Chondrocyte (in vitro differentiated cells): ENCODE measurements around the gene MDC1. TPM values are rescaled to one million over a fixed set of nuclear protein-coding genes. Genes with fewer than 3 reads are reported as not detected.

Experiments
- DNase-seq: peaks from one replicate; pipeline ENCODE4 v3.0.0; 2021; ENCODE audit warnings: mixed read lengths, low spot score
- H3K27ac Mint-ChIP-seq: one replicate; pipeline ENCODE4 v1.8.0; 2021; ENCODE audit warnings: mild to moderate bottlenecking, moderate library complexity, mixed read lengths; ENCODE audit not compliant: unreplicated experiment
- H3K27me3 Mint-ChIP-seq: 2 replicates; pipeline ENCODE4 v1.8.0; 2021; ENCODE audit warnings: low read depth, mixed read lengths
- H3K36me3 Mint-ChIP-seq: 2 replicates; pipeline ENCODE4 v1.8.0; 2021; ENCODE audit warnings: low read depth, mixed read lengths
- H3K4me1 Mint-ChIP-seq: 2 replicates; pipeline ENCODE4 v1.8.0; 2021; ENCODE audit warnings: low read depth, mild to moderate bottlenecking, mixed read lengths
- H3K4me3 Mint-ChIP-seq: one replicate; pipeline ENCODE4 v1.8.0; 2021; ENCODE audit warnings: mild to moderate bottlenecking, moderate library complexity, mixed read lengths; ENCODE audit not compliant: unreplicated experiment
- H3K9me3 Mint-ChIP-seq: 2 replicates; pipeline ENCODE4 v1.8.0; 2021; ENCODE audit warnings: low read depth, mixed read lengths
- total RNA-seq: library from RNA; stranded (reverse); gene quantifications from 3 replicates; pipeline ENCODE4 v1.2.1, GENCODE V29; 2021
- TF ChIP-seq, protein P1 (sequence below): fragments of 200-600 bp; sonication (generic); IDR thresholded peaks from 2 replicates; pipeline ENCODE4 v1.5.0; 2021; ENCODE audit warnings: antibody characterized with exemption, mild to moderate bottlenecking, moderate library complexity

The MDC1 gene
- total RNA-seq, 1 donor from 2014 or later = 33.5 TPM

DNA sequence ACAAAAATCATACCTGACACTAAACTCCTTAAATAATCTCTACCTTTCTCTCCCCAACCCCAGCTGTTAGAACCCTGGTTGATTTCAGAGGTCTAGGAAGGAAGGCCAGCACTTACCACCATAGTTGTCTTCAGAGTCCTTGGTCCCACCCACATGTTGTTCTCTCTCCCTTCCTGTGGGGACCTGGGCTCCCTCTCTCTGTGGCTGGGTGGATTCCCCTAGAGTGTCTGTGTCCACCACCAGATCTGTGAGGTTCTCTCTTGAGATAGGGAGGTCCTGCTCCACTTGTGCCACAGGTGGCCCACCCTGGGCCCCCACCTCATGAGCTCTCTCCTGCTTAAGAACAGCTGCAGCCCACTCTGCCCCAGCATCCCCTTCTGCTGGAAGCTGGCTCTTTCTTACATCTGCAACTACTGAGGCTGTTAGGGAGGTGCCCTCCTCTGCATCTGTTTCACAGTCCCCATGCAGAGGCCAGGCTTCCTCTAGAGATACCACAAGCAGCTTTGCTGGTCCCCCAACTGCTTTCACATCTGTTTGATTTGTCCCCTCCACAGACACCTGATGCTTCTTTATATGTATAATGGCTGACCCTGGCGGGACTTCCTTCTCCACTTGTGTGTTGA, 5.2 kb downstream of the MDC1 start:
- Mint-ChIP-seq H3K27me3 (no peaks in the 10 kb centered on the region), H3K9me3 (no peaks in the 10 kb centered on the region), H3K36me3 (peaks cover 39% of the 10 kb centered on the region), H3K4me3 (no peak overlapping the region), H3K27ac (no peak overlapping the region), H3K4me1 (peaks cover 29% of the 10 kb centered on the region)
- DNase-seq = peak; percentile 30
- TF ChIP-seq, protein P1, sequence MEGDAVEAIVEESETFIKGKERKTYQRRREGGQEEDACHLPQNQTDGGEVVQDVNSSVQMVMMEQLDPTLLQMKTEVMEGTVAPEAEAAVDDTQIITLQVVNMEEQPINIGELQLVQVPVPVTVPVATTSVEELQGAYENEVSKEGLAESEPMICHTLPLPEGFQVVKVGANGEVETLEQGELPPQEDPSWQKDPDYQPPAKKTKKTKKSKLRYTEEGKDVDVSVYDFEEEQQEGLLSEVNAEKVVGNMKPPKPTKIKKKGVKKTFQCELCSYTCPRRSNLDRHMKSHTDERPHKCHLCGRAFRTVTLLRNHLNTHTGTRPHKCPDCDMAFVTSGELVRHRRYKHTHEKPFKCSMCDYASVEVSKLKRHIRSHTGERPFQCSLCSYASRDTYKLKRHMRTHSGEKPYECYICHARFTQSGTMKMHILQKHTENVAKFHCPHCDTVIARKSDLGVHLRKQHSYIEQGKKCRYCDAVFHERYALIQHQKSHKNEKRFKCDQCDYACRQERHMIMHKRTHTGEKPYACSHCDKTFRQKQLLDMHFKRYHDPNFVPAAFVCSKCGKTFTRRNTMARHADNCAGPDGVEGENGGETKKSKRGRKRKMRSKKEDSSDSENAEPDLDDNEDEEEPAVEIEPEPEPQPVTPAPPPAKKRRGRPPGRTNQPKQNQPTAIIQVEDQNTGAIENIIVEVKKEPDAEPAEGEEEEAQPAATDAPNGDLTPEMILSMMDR = no peak

DNA sequence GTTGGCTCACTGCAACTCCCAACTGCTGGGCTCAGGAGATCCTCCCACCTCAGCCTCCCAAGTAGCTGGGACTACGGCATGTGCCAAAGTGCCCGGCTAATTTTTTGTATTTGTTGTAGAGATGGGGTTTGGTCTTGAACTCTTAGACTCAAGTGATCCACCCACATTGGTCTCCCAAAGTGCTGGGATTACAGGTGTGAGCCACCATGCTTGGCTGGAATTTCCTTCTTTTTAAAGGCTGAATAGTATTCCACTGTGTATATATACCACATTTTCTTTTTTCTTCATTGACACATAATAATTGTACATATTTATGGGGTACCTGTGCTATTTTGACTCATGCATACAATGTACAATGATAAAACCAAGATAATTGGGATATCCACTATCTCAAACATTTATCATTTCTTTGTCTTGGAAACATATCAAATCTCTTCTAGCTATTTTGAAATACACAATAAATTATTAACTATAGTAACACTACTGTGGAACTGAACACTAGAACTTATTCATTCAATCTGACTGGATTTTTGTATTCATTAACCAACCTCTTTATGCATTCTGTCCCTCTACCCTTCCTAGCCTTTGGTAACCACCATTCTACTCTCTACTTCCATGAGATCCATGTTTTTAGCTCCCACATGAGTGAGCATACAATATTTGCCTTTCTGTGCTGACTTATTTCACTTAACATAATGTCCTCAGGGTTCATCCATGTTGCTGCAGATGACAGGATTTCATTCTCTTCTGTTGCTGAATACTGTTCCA, 7.8 kb downstream of the MDC1 start:
- no peaks in the 10 kb centered on the region for H3K27me3 Mint-ChIP-seq
- H3K36me3 Mint-ChIP-seq = peaks cover 52% of the 10 kb centered on the region
- peaks cover 18% of the 10 kb centered on the region for H3K4me1 Mint-ChIP-seq

DNA sequence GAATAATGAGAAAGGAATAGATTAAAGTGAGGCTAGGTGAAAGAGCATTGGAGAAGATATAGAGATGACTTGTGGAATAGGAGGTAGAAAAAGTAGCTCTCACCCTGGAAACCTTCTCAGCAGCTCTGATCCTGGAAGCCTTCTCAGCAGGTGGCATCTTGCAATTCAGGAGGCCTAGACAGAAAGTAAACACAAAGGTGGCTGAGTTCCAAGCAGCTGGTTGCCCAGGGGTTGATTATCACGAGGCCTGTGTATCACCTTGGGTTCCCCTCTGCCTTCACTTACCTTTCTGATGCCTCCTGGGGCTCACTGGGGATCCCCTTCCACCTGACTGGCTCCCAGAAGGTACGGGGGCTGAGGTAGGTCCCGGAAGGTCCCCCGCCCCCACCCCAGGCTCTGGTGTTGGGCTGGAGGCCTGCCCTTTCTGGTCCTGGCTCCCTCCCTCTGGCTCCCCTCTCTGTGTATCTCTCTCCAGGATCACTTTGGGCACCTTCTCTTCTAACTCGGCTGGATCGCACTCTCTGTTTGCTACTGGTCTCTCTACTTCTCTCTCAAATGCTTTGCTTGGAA, 9.7 kb downstream of the MDC1 start:
- no peak overlapping the region for H3K27ac Mint-ChIP-seq
- H3K4me1 Mint-ChIP-seq = peaks cover 18% of the 10 kb centered on the region

More for the DNA sequence above, 7.8 kb downstream of the MDC1 start:
- no peaks in the 10 kb centered on the region for H3K9me3 Mint-ChIP-seq
- no peak overlapping the region for H3K4me3 Mint-ChIP-seq
- H3K27ac Mint-ChIP-seq = no peak overlapping the region
- TF ChIP-seq, protein P1 = no peak
- DNase-seq = no peak

DNA sequence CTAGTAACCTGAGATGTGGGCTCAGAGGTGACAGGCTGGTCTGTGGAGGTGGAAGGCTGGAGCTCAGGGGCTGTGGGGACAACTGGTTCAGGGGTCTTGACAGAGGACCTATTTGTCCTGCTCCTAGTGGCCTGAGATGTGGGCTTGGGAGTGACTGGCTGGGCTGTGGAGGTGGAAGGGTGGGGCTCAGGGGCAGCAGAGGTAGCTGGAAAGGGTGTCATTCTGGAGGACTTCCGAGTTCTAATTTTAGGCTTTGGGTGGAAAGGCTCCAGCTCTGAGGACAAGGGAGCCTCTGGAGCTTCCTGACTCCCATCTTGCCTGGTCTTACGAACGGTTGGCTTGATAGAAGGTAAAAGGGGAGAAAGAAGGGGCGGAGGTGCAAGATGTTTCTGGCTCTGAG, 11.5 kb downstream of the MDC1 start:
- no peak overlapping the region for H3K4me3 Mint-ChIP-seq

More for the DNA sequence above, 9.7 kb downstream of the MDC1 start:
- no peaks in the 10 kb centered on the region for H3K27me3 Mint-ChIP-seq
- H3K4me3 Mint-ChIP-seq = no peak overlapping the region
- TF ChIP-seq, protein P1 = no peak
- H3K9me3 Mint-ChIP-seq = no peaks in the 10 kb centered on the region
- H3K36me3 Mint-ChIP-seq = peaks cover 48% of the 10 kb centered on the region
- DNase-seq = peak; percentile 42

DNA sequence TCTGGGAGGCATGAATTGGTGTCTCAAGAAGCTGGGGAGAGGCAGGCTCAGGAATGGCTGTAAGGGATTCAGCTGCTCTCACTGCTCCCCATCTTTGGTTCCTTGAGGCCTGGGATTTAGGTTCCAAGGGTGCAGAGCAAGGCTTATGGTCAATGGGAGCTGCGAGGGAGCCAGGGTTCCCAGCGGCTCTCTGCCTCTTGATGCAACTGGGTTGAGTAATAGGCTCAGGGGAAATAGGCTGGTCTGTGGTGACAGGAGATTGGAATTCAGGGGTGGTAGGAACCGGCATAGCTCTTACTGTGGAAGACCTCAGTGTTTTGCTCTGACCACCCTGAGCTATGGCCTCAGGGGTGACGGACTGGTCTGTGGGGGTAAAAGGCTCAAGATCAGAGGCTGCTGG, 13.3 kb downstream of the MDC1 start:
- H3K27me3 Mint-ChIP-seq = no peaks in the 10 kb centered on the region
- TF ChIP-seq, protein P1 = no peak
- DNase-seq = peak; percentile 28
- H3K9me3 Mint-ChIP-seq = no peaks in the 10 kb centered on the region
- H3K36me3 Mint-ChIP-seq = peaks cover 32% of the 10 kb centered on the region
- H3K4me3 Mint-ChIP-seq = no peak overlapping the region
- no peak overlapping the region for H3K27ac Mint-ChIP-seq
- peaks cover 15% of the 10 kb centered on the region for H3K4me1 Mint-ChIP-seq

More for the DNA sequence above, 11.5 kb downstream of the MDC1 start:
- peak; percentile 35 for DNase-seq
- Mint-ChIP-seq H3K27ac (no peak overlapping the region), H3K4me1 (peaks cover 18% of the 10 kb centered on the region), H3K9me3 (no peaks in the 10 kb centered on the region), H3K27me3 (no peaks in the 10 kb centered on the region), H3K36me3 (peaks cover 35% of the 10 kb centered on the region)
- TF ChIP-seq, protein P1 = no peak
